ENCODE data around the gene CYBB. TPM values are rescaled to one million over a fixed set of nuclear protein-coding genes. Genes with fewer than 3 reads are reported as not detected.

The CYBB gene
- total and polyA plus RNA-seq, 3 donors from 2014 or later: 1.3 to 15.7 (median 4.2) TPM

GRCh38 chrX:37800717-37801116 lies 20.9 kb downstream of the CYBB start:
- no peak overlapping the region for H3K27ac ChIP-seq

GRCh38 chrX:37802028-37802427 lies 22.2 kb downstream of the CYBB start:
- intact Hi-C loops (cut with DNase I; ENCODE audit: low total_unique reads): no loop called here
- Histone ChIP-seq H3K9me3 (no peaks in the 10 kb centered on the region), H3K36me3 (ENCODE audit: low read depth, missing control alignments) (no peaks in the 10 kb centered on the region), H3K4me3 (no peak overlapping the region), H3K27me3 (no peaks in the 10 kb centered on the region), H3K4me1 (no peaks in the 10 kb centered on the region), H3K27ac (no peak overlapping the region)
- DNase-seq: no peak
- no peak for TF ChIP-seq CTCF (IDR thresholded peaks at IDR 0.05)
- no peak for TF ChIP-seq POLR2A (IDR thresholded peaks at IDR 0.05)

More at GRCh38 chrX:37800717-37801116, 20.9 kb downstream of the CYBB start:
- no peaks in the 10 kb centered on the region for H3K27me3 ChIP-seq
- no peaks in the 10 kb centered on the region for H3K36me3 ChIP-seq (ENCODE audit: low read depth, missing control alignments)
- H3K9me3 ChIP-seq: no peaks in the 10 kb centered on the region
- TF ChIP-seq CTCF (IDR thresholded peaks at IDR 0.05): no peak
- no peak for TF ChIP-seq POLR2A (IDR thresholded peaks at IDR 0.05)
- DNase-seq: no peak
- intact Hi-C loops (cut with DNase I; ENCODE audit: low total_unique reads): no loop called here
- H3K4me1 ChIP-seq: no peaks in the 10 kb centered on the region
- H3K4me3 ChIP-seq: no peak overlapping the region

- H3K9me3 ChIP-seq: no peaks in the 10 kb centered on the region
Observed at GRCh38 chrX:37803057-37803456, 23.2 kb downstream of the CYBB start.

GRCh38 chrX:37809970-37810369 lies 30.1 kb downstream of the CYBB start:
- H3K4me3 ChIP-seq: no peak overlapping the region
- no peaks in the 10 kb centered on the region for H3K36me3 ChIP-seq (ENCODE audit: low read depth, missing control alignments)
- no peak for DNase-seq
- no peak for TF ChIP-seq CTCF (IDR thresholded peaks at IDR 0.05)
- TF ChIP-seq POLR2A (IDR thresholded peaks at IDR 0.05): no peak
- no peaks in the 10 kb centered on the region for H3K27me3 ChIP-seq
- H3K4me1 ChIP-seq: no peaks in the 10 kb centered on the region
- 67 to 82% methylated on average over 1 to 2 of the region's 2 CpGs for WGBS, 2 donors
- no peaks in the 10 kb centered on the region for H3K9me3 ChIP-seq
- intact Hi-C loops (cut with DNase I; ENCODE audit: low total_unique reads): no loop called here
- no peak overlapping the region for H3K27ac ChIP-seq

More at GRCh38 chrX:37803057-37803456, 23.2 kb downstream of the CYBB start:
- Histone ChIP-seq H3K27ac (no peak overlapping the region), H3K4me3 (no peak overlapping the region), H3K27me3 (no peaks in the 10 kb centered on the region), H3K36me3 (ENCODE audit: low read depth, missing control alignments) (no peaks in the 10 kb centered on the region), H3K4me1 (no peaks in the 10 kb centered on the region)
- no peak for DNase-seq
- intact Hi-C loops (cut with DNase I; ENCODE audit: low total_unique reads): no loop called here
- WGBS, 2 donors: 41 to 92% methylated on average over 2 of the region's 2 CpGs
- TF ChIP-seq CTCF (IDR thresholded peaks at IDR 0.05): no peak
- no peak for TF ChIP-seq POLR2A (IDR thresholded peaks at IDR 0.05)

- no peak for DNase-seq
- 73 to 85% methylated on average over 1 of the region's 1 CpG for WGBS, 2 donors
- intact Hi-C loops (cut with DNase I; ENCODE audit: low total_unique reads): no loop called here
Observed at GRCh38 chrX:37812110-37812509, 32.3 kb downstream of the CYBB start.

More at GRCh38 chrX:37812110-37812509, 32.3 kb downstream of the CYBB start:
- TF ChIP-seq CTCF (IDR thresholded peaks at IDR 0.05): no peak
- Histone ChIP-seq H3K9me3 (no peaks in the 10 kb centered on the region), H3K36me3 (ENCODE audit: low read depth, missing control alignments) (no peaks in the 10 kb centered on the region), H3K27ac (no peak overlapping the region), H3K4me1 (no peaks in the 10 kb centered on the region), H3K27me3 (no peaks in the 10 kb centered on the region), H3K4me3 (no peak overlapping the region)

Measured in testis (tissue), 3 donors.